Keratinocyte (primary cell): Measurements from ENCODE around the gene PHETA1. TPM values are rescaled to one million over a fixed set of nuclear protein-coding genes. Genes with fewer than 3 reads are reported as not detected.
"Not testable (repeated sequence)": the region's sequence is repeated elsewhere in the genome, so short reads cannot be mapped to it uniquely, and the experiment has no call there.

Experiments used
- DNase-seq: peaks from one replicate; pipeline ENCODE4 v3.0.0-alpha.2; 2011; ENCODE audit warnings: low read depth, missing footprints, low spot score
- FAIRE-seq: peaks from 2 replicates; lab custom pipeline; 2011; peaks lifted over from hg19 to GRCh38; lab: Jason Lieb, UNC
- H2AFZ ChIP-seq: 2 replicates; pipeline ENCODE4 v1.6.0; 2012; ENCODE audit warnings: low read length, control low read depth, inconsistent platforms; ENCODE audit not compliant: control insufficient read depth
- H3K27ac ChIP-seq: 2 replicates; pipeline ENCODE4 v1.5.1; 2011; ENCODE audit warnings: low read length; ENCODE audit not compliant: control insufficient read depth, insufficient read depth
- H3K27me3 ChIP-seq: 3 replicates; pipeline ENCODE4 v1.6.0; 2011; ENCODE audit warnings: low read length; ENCODE audit not compliant: control insufficient read depth, insufficient read depth; ENCODE audit errors: extremely low read depth
- H3K36me3 ChIP-seq, 2 experiments: 2 replicates in 1 of 2; 3 replicates in 1 of 2; pipeline ENCODE4 v1.5.1; 2011; ENCODE audit warnings: low read length in 2 of 2, mild to moderate bottlenecking in 1 of 2; ENCODE audit not compliant: control insufficient read depth in 2 of 2, insufficient read depth in 2 of 2; ENCODE audit errors: extremely low read depth in 1 of 2
- H3K4me1 ChIP-seq: 3 replicates; pipeline ENCODE4 v1.5.1; 2011; ENCODE audit warnings: low read length; ENCODE audit not compliant: control insufficient read depth, insufficient read depth; ENCODE audit errors: extremely low read depth
- H3K4me2 ChIP-seq: 3 replicates; pipeline ENCODE4 v1.6.0; 2011; ENCODE audit warnings: low read depth, low read length; ENCODE audit not compliant: control insufficient read depth, insufficient read depth; ENCODE audit errors: extremely low read depth
- H3K4me3 ChIP-seq, 3 experiments: fragments of 200-600 bp in 1 of 3; sonication (generic) in 1 of 3; 2 replicates in 2 of 3; 3 replicates in 1 of 3; pipeline ENCODE4 v1.5.1; 2011 to 2016; ENCODE audit warnings: low read length in 3 of 3, mild to moderate bottlenecking in 3 of 3, control low read depth in 2 of 3, inconsistent platforms in 1 of 3, low read depth in 1 of 3, mixed read lengths in 1 of 3, mixed run types in 1 of 3, moderate library complexity in 1 of 3; ENCODE audit not compliant: control insufficient read depth in 2 of 3, insufficient read depth in 2 of 3; ENCODE audit errors: extremely low read depth in 1 of 3
- H3K79me2 ChIP-seq: 2 replicates; pipeline ENCODE4 v1.6.0; 2012; ENCODE audit warnings: low read length; ENCODE audit not compliant: control insufficient read depth, insufficient read depth
- H3K9ac ChIP-seq: 3 replicates; pipeline ENCODE4 v1.6.0; 2011; ENCODE audit warnings: low read length; ENCODE audit not compliant: control insufficient read depth, insufficient read depth; ENCODE audit errors: extremely low read depth
- H3K9me1 ChIP-seq: 3 replicates; pipeline ENCODE4 v1.6.0; 2011; ENCODE audit warnings: low read length; ENCODE audit not compliant: control insufficient read depth, insufficient read depth; ENCODE audit errors: extremely low read depth
- H3K9me3 ChIP-seq: 2 replicates; pipeline ENCODE4 v1.5.1; 2012; ENCODE audit warnings: low read depth, low read length; ENCODE audit not compliant: control insufficient read depth
- H4K20me1 ChIP-seq: 3 replicates; pipeline ENCODE4 v1.6.0; 2011; ENCODE audit warnings: low read length; ENCODE audit not compliant: control insufficient read depth, insufficient read depth; ENCODE audit errors: extremely low read depth
- EZH2 ChIP-seq: IDR thresholded peaks from one replicate; pipeline ENCODE4 v1.6.1; 2012; ENCODE audit warnings: inconsistent platforms, mild to moderate bottlenecking, low read length, moderate library complexity
- dilution Hi-C: fragments of 300-500 bp; cut with MboI; formaldehyde crosslinking; loops from one replicate; pipeline ENCODE4 v1.7.0; 2020; ENCODE audit warnings: low sequenced_read_pairs; ENCODE audit not compliant: extremely low pct_ligation_motif_present
- polyA plus RNA-seq, 5 experiments: library from polyadenylated mRNA; depleted of rRNA in 3 of 5; stranded (reverse) in 3 of 5; stranded (forward) in 1 of 5; unstranded in 1 of 5; fragments of >200 nt; gene quantifications; 1 replicate in 1 of 5; 2 replicates in 3 of 5; 3 replicates in 1 of 5; pipeline versions ENCODE4 v1.2.1 to v1.2.3, GENCODE V29; 2011 to 2012; ENCODE audit warnings: missing spikeins in 2 of 5, low read depth in 1 of 5, low replicate concordance in 1 of 5
- TF ChIP-seq, protein P1 (sequence below), 3 experiments: IDR thresholded peaks in 1 of 3; conservative IDR thresholded peaks in 1 of 3; optimal IDR thresholded peaks in 1 of 3; 2 replicates in 2 of 3; 3 replicates in 1 of 3; pipeline versions ENCODE3 to v1.5.1; 2011; ENCODE audit warnings: low read length in 3 of 3, mild to moderate bottlenecking in 3 of 3, moderate library complexity in 2 of 3, control low read depth in 1 of 3, inconsistent platforms in 1 of 3; ENCODE audit not compliant: insufficient read depth in 2 of 3; ENCODE audit errors: extremely low read depth in 1 of 3

The PHETA1 gene
- polyA plus RNA-seq, 1 donor (not counting 4 experiments of a cell fraction or from before 2014, with no cell fraction given) = 1.7 TPM

DNA sequence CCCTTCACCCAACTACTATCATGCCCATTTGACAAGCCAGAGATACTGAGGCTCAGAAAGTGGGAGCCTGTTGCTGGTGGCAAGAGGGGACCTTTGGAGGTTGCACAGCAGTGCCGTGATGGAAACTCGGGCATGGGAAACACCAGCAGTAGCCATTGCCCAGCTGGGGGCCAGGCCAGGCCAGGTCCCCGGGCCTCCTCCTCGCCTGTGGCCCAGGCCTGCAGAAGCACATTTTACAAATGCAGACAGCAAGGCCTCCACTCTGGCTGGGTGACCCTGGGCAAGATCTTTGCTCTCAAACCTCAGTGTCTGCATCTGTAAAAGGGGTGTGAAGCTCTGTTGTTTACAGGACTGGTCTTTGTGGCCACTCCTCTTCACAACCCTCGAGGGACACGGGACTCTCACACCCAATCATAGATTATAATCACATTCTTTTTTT lies 32.3 kb upstream of the PHETA1 start:
- no peak overlapping the region for H3K27ac ChIP-seq
- dilution Hi-C loops = no loop called here
- H3K4me1 ChIP-seq = peaks cover 24% of the 10 kb centered on the region
- no peak for DNase-seq
- no peaks in the 10 kb centered on the region for H3K27me3 ChIP-seq
- H3K4me3 ChIP-seq = no peak overlapping the region
- H3K36me3 ChIP-seq = no peaks in the 10 kb centered on the region
- H3K9me3 ChIP-seq = no peaks in the 10 kb centered on the region
- TF ChIP-seq, protein P1, sequence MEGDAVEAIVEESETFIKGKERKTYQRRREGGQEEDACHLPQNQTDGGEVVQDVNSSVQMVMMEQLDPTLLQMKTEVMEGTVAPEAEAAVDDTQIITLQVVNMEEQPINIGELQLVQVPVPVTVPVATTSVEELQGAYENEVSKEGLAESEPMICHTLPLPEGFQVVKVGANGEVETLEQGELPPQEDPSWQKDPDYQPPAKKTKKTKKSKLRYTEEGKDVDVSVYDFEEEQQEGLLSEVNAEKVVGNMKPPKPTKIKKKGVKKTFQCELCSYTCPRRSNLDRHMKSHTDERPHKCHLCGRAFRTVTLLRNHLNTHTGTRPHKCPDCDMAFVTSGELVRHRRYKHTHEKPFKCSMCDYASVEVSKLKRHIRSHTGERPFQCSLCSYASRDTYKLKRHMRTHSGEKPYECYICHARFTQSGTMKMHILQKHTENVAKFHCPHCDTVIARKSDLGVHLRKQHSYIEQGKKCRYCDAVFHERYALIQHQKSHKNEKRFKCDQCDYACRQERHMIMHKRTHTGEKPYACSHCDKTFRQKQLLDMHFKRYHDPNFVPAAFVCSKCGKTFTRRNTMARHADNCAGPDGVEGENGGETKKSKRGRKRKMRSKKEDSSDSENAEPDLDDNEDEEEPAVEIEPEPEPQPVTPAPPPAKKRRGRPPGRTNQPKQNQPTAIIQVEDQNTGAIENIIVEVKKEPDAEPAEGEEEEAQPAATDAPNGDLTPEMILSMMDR (optimal IDR thresholded peaks at IDR 0.05 in 1 of 3, IDR thresholded peaks at IDR 0.05 in 1 of 3, conservative IDR thresholded peaks at IDR 0.05 in 1 of 3; ENCODE audit: extremely low read depth in 1 of 3, insufficient read depth in 2 of 3, low read length in 3 of 3) = no peak
- TF ChIP-seq EZH2 = no peak
- no peak overlapping the region for H2AFZ ChIP-seq
- H3K9ac ChIP-seq = no peak overlapping the region
- no peaks in the 10 kb centered on the region for H4K20me1 ChIP-seq
- H3K4me2 ChIP-seq = no peak overlapping the region
- no peak for FAIRE-seq
- H3K9me1 ChIP-seq = no peaks in the 10 kb centered on the region
- H3K79me2 ChIP-seq = peaks cover under 1% of the 10 kb centered on the region

DNA sequence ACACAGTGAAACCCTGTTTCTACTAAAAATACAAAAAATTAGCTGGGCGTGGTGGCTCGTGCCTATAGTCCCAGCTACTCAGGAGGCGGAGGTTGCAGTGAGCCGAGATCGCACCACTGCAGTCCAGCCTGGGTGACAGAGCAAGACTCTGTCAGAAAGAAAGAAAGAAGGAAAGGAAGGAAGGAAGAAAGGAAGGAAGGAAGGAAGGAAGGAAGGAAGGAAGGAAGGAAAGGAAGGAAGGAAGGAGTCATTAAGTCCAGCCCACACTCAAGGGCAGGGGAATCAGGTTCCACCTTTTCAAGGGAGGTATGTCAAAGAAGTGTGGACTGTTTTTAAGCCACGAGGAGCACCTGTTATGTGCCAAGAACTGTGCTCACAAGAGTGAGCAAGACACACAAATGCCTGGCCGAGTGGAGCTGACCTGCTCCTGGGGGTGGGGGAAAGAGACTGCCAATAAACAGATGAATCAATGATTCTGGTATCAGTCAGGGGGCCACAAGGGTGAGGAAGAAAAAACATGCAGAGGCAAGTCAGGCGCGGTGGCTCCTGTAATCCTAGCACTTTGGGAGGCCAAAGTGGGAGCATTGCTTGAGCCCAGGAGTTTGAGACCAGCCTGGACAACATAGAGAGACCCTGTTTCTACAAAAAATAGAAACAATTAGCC lies 31.0 kb upstream of the PHETA1 start:
- H3K27ac ChIP-seq, H3K9ac ChIP-seq, H3K4me3 ChIP-seq, DNase-seq, H3K9me1 ChIP-seq, FAIRE-seq, H3K9me3 ChIP-seq, H3K79me2 ChIP-seq, H3K4me2 ChIP-seq, H3K27me3 ChIP-seq, dilution Hi-C loops, H3K36me3 ChIP-seq, H2AFZ ChIP-seq, H4K20me1 ChIP-seq: not testable (repeated sequence)
- peaks cover 24% of the 10 kb centered on the region for H3K4me1 ChIP-seq

GRCh38 chr12:111398530-111398929 lies 29.6 kb upstream of the PHETA1 start:
- H2AFZ ChIP-seq = no peak overlapping the region
- H3K9me1 ChIP-seq = no peaks in the 10 kb centered on the region
- FAIRE-seq (no peak), DNase-seq (no peak)
- H3K4me2 ChIP-seq = no peak overlapping the region
- no peak overlapping the region for H3K4me3 ChIP-seq
- H3K4me1 ChIP-seq = peaks cover 28% of the 10 kb centered on the region
- no peak overlapping the region for H3K9ac ChIP-seq
- H3K36me3 ChIP-seq = no peaks in the 10 kb centered on the region
- H3K27me3 ChIP-seq = no peaks in the 10 kb centered on the region
- no peaks in the 10 kb centered on the region for H3K9me3 ChIP-seq
- dilution Hi-C loops = no loop called here
- H4K20me1 ChIP-seq = no peaks in the 10 kb centered on the region
- no peaks in the 10 kb centered on the region for H3K79me2 ChIP-seq
- TF ChIP-seq, protein P1 (optimal IDR thresholded peaks at IDR 0.05 in 1 of 3, IDR thresholded peaks at IDR 0.05 in 1 of 3, conservative IDR thresholded peaks at IDR 0.05 in 1 of 3; ENCODE audit: extremely low read depth in 1 of 3, insufficient read depth in 2 of 3, low read length in 3 of 3) = no peak
- no peak for TF ChIP-seq EZH2
- no peak overlapping the region for H3K27ac ChIP-seq
